Ectodermal cell (in vitro differentiated cells): Measurements from ENCODE around the gene CCDC148.
"Not testable (repeated sequence)": the region's sequence is repeated elsewhere in the genome, so short reads cannot be mapped to it uniquely, and the experiment has no call there.

ENCODE experiments used
- H3K27ac ChIP-seq: 2 replicates; pipeline ENCODE4 v1.7.0; 2013; ENCODE audit warnings: mild to moderate bottlenecking, low read depth, low read length; ENCODE audit not compliant: insufficient read depth, poor library complexity, severe bottlenecking
- H3K27me3 ChIP-seq: 2 replicates; pipeline ENCODE4 v1.7.0; 2013; ENCODE audit warnings: mild to moderate bottlenecking, low read length; ENCODE audit not compliant: insufficient read depth, control insufficient read depth, poor library complexity, severe bottlenecking
- H3K36me3 ChIP-seq: one replicate; pipeline ENCODE4 v1.7.0; 2013; ENCODE audit warnings: low read length; ENCODE audit not compliant: control insufficient read depth, insufficient read depth
- H3K4me1 ChIP-seq: one replicate; pipeline ENCODE4 v1.7.0; 2013; ENCODE audit warnings: low read length; ENCODE audit not compliant: control insufficient read depth, insufficient read depth
- H3K4me3 ChIP-seq: 2 replicates; pipeline ENCODE4 v1.7.0; 2013; ENCODE audit warnings: low read depth, low read length, control low read depth; ENCODE audit not compliant: insufficient read depth
- H3K9me3 ChIP-seq: 2 replicates; pipeline ENCODE4 v1.7.0; 2013; ENCODE audit warnings: mild to moderate bottlenecking, low read length, moderate library complexity; ENCODE audit not compliant: control insufficient read depth
- WGBS, 2 experiments: methylation state at CpG; one replicate each; pipeline ENCODE4 v1.1.7; 2013; ENCODE audit warnings: missing lambda C conversion rate in 2 of 2; 5-methylcytosine and 5-hydroxymethylcytosine counted together

CCDC148 gene

DNA sequence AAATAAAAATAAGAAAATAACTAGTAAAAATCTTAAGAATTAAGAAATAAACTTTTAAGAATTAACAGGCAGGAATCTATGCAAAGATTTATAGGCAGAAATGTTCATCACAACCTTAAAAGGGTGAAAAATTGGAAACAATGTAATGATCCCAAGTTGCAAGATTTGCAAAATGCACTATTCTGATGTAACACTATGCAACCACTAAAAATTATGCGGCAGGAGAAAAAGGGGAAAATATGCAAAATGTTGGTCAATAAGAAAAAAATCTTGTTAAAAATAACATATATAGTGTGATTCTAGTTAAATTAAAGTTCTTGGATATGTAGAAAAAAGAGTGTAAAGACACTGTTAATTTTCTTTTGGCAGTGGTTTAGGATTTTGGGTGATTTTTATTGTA, 222.1 kb downstream of the CCDC148 start:
- no peaks in the 10 kb centered on the region for H3K36me3 ChIP-seq
- H3K27ac ChIP-seq: no peak overlapping the region
- H3K9me3 ChIP-seq: no peaks in the 10 kb centered on the region
- H3K27me3 ChIP-seq: no peaks in the 10 kb centered on the region
- no peaks in the 10 kb centered on the region for H3K4me1 ChIP-seq
- no peak overlapping the region for H3K4me3 ChIP-seq
- 92% methylated on average over 1 of the region's 1 CpG; no CpG with 5 or more reads in 1 of the 2 experiments for WGBS, 2 experiments

DNA sequence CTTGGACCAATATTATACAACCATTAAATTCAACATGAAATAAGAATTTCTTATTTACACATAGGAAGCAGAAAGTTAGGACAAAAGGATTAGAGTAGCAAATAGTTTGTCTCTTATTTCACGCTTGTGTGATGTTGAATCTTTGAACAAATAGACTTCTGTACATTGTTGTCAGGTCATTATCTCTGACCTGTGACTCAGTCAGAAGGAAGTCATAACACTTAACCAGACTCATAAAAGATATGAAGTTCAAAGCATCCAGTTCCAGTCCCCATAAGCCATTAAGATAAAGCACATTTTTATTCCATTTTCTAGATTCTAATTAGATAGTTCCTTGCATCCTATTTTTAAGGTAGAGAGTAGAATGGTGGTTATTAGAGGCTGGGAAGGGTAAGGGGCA, 224.1 kb downstream of the CCDC148 start:
- Histone ChIP-seq H3K36me3 (no peaks in the 10 kb centered on the region), H3K4me3 (no peak overlapping the region), H3K9me3 (no peaks in the 10 kb centered on the region), H3K27me3 (no peaks in the 10 kb centered on the region), H3K4me1 (no peaks in the 10 kb centered on the region), H3K27ac (no peak overlapping the region)
- 92 to 100% methylated on average over 1 of the region's 1 CpG for WGBS, 2 experiments

DNA sequence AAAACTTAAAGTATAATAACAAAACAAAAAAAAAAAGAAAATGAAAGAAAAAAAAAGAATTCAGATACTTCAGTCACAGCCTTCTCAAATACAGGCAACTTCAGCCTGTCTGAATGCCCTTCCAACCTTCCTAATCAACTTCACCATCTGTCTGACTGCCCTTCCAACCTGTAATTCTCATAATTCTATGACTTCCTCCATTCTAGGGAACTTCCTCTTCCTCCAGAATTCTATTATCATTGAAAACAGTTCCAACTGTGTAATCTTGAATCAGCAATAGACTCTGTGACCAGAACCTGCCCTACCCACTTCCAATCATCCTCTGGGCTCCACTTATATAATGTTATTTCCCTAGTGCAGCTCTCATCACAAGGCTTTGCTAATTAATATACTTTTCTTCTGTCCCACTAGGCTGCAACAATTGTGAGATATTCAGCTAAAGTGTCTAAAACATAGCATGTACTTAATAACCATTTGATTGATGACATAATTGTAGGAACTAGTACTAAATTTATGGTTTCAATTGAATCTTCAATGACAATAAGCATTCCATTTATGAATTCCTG, 227.5 kb downstream of the CCDC148 start:
- no peaks in the 10 kb centered on the region for H3K9me3 ChIP-seq
- no peaks in the 10 kb centered on the region for H3K36me3 ChIP-seq
- no peak overlapping the region for H3K4me3 ChIP-seq
- no peaks in the 10 kb centered on the region for H3K27me3 ChIP-seq
- H3K4me1 ChIP-seq: no peaks in the 10 kb centered on the region
- H3K27ac ChIP-seq: no peak overlapping the region

DNA sequence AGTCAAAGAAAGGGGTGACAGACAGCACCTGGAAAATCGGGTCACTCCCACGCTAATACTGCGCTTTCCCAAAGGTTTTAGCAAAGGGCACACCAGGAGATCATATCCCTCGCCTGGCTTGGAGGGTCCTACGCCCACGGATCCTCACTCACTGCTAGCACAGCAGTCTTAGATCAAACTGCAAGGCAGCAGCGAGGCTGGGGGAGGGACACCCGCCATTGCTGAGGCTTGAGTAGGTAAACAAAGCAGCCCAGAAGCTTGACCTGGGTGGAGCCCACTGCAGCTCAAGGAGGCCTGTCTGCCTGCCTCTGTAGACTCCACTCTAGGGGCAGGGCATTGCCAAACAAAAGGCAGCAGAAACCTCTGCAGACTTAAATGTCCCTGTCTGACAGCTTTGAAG, 233.5 kb downstream of the CCDC148 start:
- H3K4me1 ChIP-seq, H3K4me3 ChIP-seq, H3K9me3 ChIP-seq, H3K27me3 ChIP-seq, H3K36me3 ChIP-seq, H3K27ac ChIP-seq: not testable (repeated sequence)
- 90 to 91% methylated on average over 8 of the region's 8 CpGs for WGBS, 2 experiments

DNA sequence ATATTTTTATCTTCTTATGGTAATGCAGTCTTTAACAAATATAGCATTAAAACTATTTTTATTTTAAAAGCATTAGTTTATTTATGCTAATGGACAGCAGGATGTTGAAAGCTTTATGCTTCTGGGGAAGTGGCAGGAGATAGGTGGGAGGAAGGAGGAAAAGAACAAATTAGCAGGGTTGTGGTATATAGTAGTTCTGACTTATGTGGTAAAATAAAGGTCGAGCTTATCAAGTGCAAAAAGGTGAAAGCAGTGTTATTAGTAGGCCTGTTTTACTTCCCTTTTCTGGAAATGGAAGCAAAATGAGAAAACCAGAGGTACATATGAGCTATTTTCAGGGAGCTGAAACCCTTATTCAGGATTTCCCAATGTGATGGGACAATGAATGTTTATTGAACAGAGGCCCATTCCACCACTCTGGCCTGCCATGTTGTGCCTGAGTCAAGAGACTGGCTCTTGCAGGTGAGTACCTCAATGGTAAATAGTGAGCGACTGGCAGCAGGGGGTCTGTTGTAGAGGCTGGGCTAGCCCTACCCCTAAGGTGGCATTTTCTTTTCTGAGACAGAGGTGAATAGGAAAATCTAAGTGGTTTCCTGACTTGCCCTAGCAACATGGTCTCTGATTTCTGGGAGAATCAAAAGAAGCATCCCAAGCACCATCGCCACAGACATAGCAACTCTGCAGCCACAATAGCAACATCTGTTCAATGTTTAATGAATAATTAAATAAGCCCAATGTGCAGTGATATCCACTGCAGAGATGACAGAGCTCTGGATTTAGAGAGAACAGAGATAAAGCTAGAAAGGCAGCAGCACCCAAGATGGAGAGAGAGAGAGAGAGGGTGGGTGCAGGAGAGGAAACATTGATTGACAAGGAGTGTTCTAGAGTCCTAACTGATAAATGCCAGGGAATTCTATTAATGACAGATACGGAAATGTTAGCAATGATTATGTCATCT, 235.2 kb downstream of the CCDC148 start:
- no peak overlapping the region for H3K4me3 ChIP-seq
- H3K36me3 ChIP-seq: no peaks in the 10 kb centered on the region
- 91 to 94% methylated on average over 2 to 4 of the region's 4 CpGs for WGBS, 2 experiments
- H3K4me1 ChIP-seq: no peaks in the 10 kb centered on the region
- no peak overlapping the region for H3K27ac ChIP-seq
- no peaks in the 10 kb centered on the region for H3K27me3 ChIP-seq
- H3K9me3 ChIP-seq: no peaks in the 10 kb centered on the region

DNA sequence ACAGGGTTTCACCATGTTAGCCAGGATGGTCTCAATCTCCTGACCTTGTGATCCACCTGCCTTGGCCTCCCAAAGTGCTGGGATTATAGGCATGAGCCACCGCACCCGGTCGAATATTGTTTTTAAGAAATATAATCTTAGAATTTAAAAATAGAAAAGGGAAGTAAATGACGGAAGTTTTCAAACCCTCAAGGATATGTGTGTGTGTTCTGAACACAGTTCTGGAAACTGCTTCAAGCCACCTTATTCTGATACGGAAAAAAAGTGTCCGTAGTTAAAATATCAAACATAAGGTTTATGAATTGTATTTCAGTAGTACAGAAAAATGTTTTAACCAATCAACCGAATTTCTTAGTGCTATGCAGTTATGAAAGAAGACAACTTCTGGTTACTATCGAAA, 239.0 kb downstream of the CCDC148 start:
- no peaks in the 10 kb centered on the region for H3K36me3 ChIP-seq
- H3K27me3 ChIP-seq: no peaks in the 10 kb centered on the region
- H3K9me3 ChIP-seq: no peaks in the 10 kb centered on the region
- 98 to 100% methylated on average over 3 to 7 of the region's 8 CpGs for WGBS, 2 experiments
- H3K4me3 ChIP-seq: no peak overlapping the region
- H3K27ac ChIP-seq: no peak overlapping the region
- H3K4me1 ChIP-seq: no peaks in the 10 kb centered on the region

DNA sequence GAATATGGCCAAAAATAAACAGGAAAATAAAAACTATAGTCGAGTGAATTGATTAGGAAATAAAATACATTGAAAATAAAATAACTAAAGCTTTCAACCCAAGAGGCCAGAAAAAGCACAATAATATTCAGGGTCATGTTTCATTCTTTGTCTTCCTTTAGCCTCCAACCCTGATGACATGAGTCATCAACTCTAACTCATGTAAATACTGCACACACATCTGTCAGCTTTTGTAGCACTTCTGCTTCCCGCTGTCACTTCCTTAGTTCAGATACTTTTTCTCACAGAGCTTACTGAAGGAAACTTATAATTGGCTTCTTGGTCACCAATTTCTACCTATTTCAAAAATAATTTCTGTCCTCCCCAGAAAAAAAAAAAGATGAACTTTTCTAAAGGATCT, 242.1 kb downstream of the CCDC148 start:
- 54 to 72% methylated on average over 1 of the region's 2 CpGs for WGBS, 2 experiments
- peak overlapping the region; percentile 8 for H3K27ac ChIP-seq

DNA sequence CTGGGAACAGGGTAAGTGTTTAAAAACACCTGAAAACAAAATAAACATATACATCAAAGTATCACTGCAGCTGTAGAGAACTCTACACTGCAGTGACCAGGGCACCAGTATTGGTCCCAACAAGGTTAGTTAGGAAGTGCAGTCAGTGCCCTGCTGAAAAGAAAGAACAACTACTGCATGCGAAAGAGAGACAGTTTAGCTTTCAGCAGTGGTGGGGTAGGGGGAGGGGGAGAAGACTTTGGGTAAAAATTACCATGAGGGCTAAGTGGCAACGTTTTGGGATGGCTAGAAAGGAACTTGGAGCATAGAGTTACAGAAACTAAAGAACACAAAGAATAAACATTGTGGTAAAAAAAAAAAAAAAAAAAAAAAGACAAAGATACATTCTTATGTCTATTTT, 242.8 kb downstream of the CCDC148 start:
- Histone ChIP-seq H3K4me3 (no peak overlapping the region), H3K36me3 (no peaks in the 10 kb centered on the region), H3K4me1 (no peaks in the 10 kb centered on the region), H3K9me3 (no peaks in the 10 kb centered on the region), H3K27me3 (no peaks in the 10 kb centered on the region), H3K27ac (peak overlapping the region; percentile 8)
- WGBS, 2 experiments: 28 to 43% methylated on average over 1 to 2 of the region's 2 CpGs

More for the DNA sequence above, 242.1 kb downstream of the CCDC148 start:
- Histone ChIP-seq H3K27me3 (no peaks in the 10 kb centered on the region), H3K9me3 (no peaks in the 10 kb centered on the region), H3K4me1 (no peaks in the 10 kb centered on the region), H3K4me3 (no peak overlapping the region), H3K36me3 (no peaks in the 10 kb centered on the region)

DNA sequence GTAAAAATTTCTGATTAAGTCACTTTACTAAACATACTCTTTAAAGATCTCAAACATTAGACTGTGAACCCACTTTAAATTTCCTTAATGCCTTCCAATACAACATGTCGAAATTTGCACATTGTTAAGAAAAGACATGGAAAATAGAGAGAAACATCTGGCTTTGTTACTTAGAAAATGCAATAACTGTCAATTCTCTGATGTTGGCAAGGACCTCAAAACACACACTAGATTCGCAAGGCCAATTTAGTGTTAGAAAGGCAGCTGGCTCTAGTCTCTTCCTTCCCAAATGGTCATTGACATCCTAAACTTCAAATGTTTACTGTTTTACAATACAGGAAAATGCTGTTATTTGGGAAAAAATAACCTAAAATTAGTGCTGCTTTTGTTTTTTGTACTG, 244.3 kb downstream of the CCDC148 start:
- no peaks in the 10 kb centered on the region for H3K9me3 ChIP-seq
- no peaks in the 10 kb centered on the region for H3K4me1 ChIP-seq
- H3K27me3 ChIP-seq: no peaks in the 10 kb centered on the region
- WGBS, 2 experiments: 94 to 100% methylated on average over 2 of the region's 2 CpGs
- no peak overlapping the region for H3K27ac ChIP-seq
- no peak overlapping the region for H3K4me3 ChIP-seq
- no peaks in the 10 kb centered on the region for H3K36me3 ChIP-seq

DNA sequence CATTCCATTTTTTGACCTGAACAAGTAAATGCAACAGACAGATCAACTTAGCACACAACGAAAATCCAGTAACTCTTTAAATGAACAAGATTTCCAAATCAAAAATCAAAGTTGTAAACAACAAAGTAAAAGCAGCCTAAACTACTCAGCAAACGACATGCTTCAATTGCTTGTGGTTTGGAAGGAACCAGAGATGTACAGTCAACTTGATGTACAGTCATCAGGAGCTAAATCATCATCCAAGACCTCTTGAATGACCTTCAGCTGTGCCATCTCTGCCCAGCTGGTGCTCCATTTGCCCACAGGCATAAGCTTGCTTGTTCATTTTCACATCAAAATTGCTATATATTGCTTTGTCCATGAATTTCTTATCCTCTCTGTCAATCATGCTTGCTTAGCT, 245.1 kb downstream of the CCDC148 start:
- Histone ChIP-seq H3K4me1 (no peaks in the 10 kb centered on the region), H3K36me3 (no peaks in the 10 kb centered on the region), H3K9me3 (no peaks in the 10 kb centered on the region), H3K27me3 (no peaks in the 10 kb centered on the region), H3K4me3 (no peak overlapping the region), H3K27ac (no peak overlapping the region)
- WGBS, 2 experiments: 83 to 94% methylated on average over 2 of the region's 2 CpGs
